Measurements from ENCODE around the gene PDILT.
"Not testable (repeated sequence)": the region's sequence is repeated elsewhere in the genome, so short reads cannot be mapped to it uniquely, and the experiment has no call there.

The PDILT gene

GRCh38 chr16:20321671-20322070, 82.9 kb downstream of the PDILT start:
- DNase-seq (ENCODE audit: low read depth), result no peak

- not testable (repeated sequence) for DNase-seq (ENCODE audit: low read depth)
These were observed 83.5 kb downstream of the PDILT start for GRCh38 chr16:20321051-20321450.

GRCh38 chr16:20320592-20320991, 83.9 kb downstream of the PDILT start:
- DNase-seq (ENCODE audit: low read depth), result no peak

GRCh38 chr16:20320178-20320577, 84.4 kb downstream of the PDILT start:
- no peak for DNase-seq (ENCODE audit: low read depth)

- DNase-seq (ENCODE audit: low read depth), result no peak
These were observed 85.1 kb downstream of the PDILT start for GRCh38 chr16:20319406-20319805.

GRCh38 chr16:20318437-20318836, 86.1 kb downstream of the PDILT start:
- no peak for DNase-seq (ENCODE audit: low read depth)

- no peak for DNase-seq (ENCODE audit: low read depth)
These were observed 86.5 kb downstream of the PDILT start for GRCh38 chr16:20318006-20318405.

- DNase-seq (ENCODE audit: low read depth), result no peak
These were observed 87.4 kb downstream of the PDILT start for GRCh38 chr16:20317117-20317516.

GRCh38 chr16:20316715-20317114, 87.8 kb downstream of the PDILT start:
- DNase-seq (ENCODE audit: low read depth), result no peak

- no peak for DNase-seq (ENCODE audit: low read depth)
These were observed 88.8 kb downstream of the PDILT start for GRCh38 chr16:20315764-20316163.

- DNase-seq (ENCODE audit: low read depth), result no peak
These were observed 90.0 kb downstream of the PDILT start for GRCh38 chr16:20314575-20314974.

- DNase-seq (ENCODE audit: low read depth), result no peak
These were observed 90.8 kb downstream of the PDILT start for GRCh38 chr16:20313741-20314140.

- not testable (repeated sequence) for DNase-seq (ENCODE audit: low read depth)
These were observed 91.9 kb downstream of the PDILT start for GRCh38 chr16:20312536-20313095.

- DNase-seq (ENCODE audit: low read depth), result no peak
These were observed 93.0 kb downstream of the PDILT start for GRCh38 chr16:20311548-20311947.

- no peak for DNase-seq (ENCODE audit: low read depth)
These were observed 93.8 kb downstream of the PDILT start for GRCh38 chr16:20310421-20311395.

GRCh38 chr16:20309786-20310185, 94.8 kb downstream of the PDILT start:
- no peak for DNase-seq (ENCODE audit: low read depth)
